Endothelial cell of umbilical vein (primary cell): ENCODE results near the gene THBD. TPM values are rescaled to one million over a fixed set of nuclear protein-coding genes. Genes with fewer than 3 reads are reported as not detected.

ENCODE experiments used
- BruUV-seq: library from RNA; stranded (reverse); fragments of 400-500 nt; replicated peaks from 2 replicates; lab custom pipeline; 2021; lab: Mats Ljungman, UMichigan
- CTCF ChIA-PET: fragments of 300-600, 350-600 bp; sonication (Branson Sonifier 250); formaldehyde crosslinking; loops from one replicate; lab custom pipeline; 2021; ENCODE audit warnings: antibody characterized with exemption, inconsistent platforms; lab: Charles Lee
- POLR2A ChIA-PET: fragments of 300-600, 350-600 bp; sonication (Branson Sonifier 250); formaldehyde crosslinking; loops from one replicate; lab custom pipeline; 2021; ENCODE audit warnings: antibody characterized with exemption, inconsistent platforms; lab: Charles Lee
- DNase-seq: peaks from one replicate; pipeline ENCODE4 v3.0.0-alpha.2; 2011; ENCODE audit warnings: low read depth, low spot score
- FAIRE-seq: peaks from 2 replicates; lab custom pipeline; 2011; peaks lifted over from hg19 to GRCh38; lab: Jason Lieb, UNC
- H2AFZ ChIP-seq: 2 replicates; pipeline ENCODE4 v1.6.0; 2012; ENCODE audit warnings: low read depth, low read length, control low read depth, inconsistent platforms
- H3K27ac ChIP-seq: 2 replicates; pipeline ENCODE4 v1.5.1; 2011; ENCODE audit warnings: low read depth, mild to moderate bottlenecking, control low read depth, low read length, moderate library complexity; ENCODE audit not compliant: insufficient read depth
- H3K27me3 ChIP-seq, 2 experiments: 2 replicates each; pipeline versions ENCODE4 v1.6.0 to v1.6.1; 2011; ENCODE audit warnings: low read length in 2 of 2, mixed read lengths in 1 of 2; ENCODE audit not compliant: control insufficient read depth in 2 of 2, insufficient read depth in 2 of 2
- H3K36me3 ChIP-seq, 2 experiments: 2 replicates in 1 of 2; 3 replicates in 1 of 2; pipeline ENCODE4 v1.5.1; 2011; ENCODE audit warnings: low read length in 2 of 2, mild to moderate bottlenecking in 1 of 2, moderate library complexity in 1 of 2; ENCODE audit not compliant: control insufficient read depth in 2 of 2, insufficient read depth in 2 of 2; ENCODE audit errors: extremely low read depth in 1 of 2
- H3K4me1 ChIP-seq: 3 replicates; pipeline ENCODE4 v1.5.1; 2011; ENCODE audit warnings: mild to moderate bottlenecking, low read length; ENCODE audit not compliant: control insufficient read depth, insufficient read depth; ENCODE audit errors: extremely low read depth
- H3K4me2 ChIP-seq: 2 replicates; pipeline ENCODE4 v1.6.1; 2011; ENCODE audit warnings: low read length, control low read depth, mixed read lengths; ENCODE audit not compliant: insufficient read depth
- H3K4me3 ChIP-seq, 3 experiments: fragments of 200-600 bp in 1 of 3; sonication (generic), shearing (Covaris generic) in 1 of 3; replicated peaks in 1 of 3; 2 replicates each; pipeline ENCODE4 v1.5.1; 2011 to 2016; ENCODE audit warnings: control low read depth in 3 of 3, low read length in 3 of 3, mild to moderate bottlenecking in 2 of 3, inconsistent platforms in 1 of 3, low read depth in 1 of 3, moderate library complexity in 1 of 3; ENCODE audit not compliant: insufficient read depth in 1 of 3
- H3K79me2 ChIP-seq: 2 replicates; pipeline ENCODE4 v1.6.0; 2012; ENCODE audit warnings: low read length, inconsistent platforms; ENCODE audit not compliant: control insufficient read depth, insufficient read depth
- H3K9ac ChIP-seq: replicated peaks from 2 replicates; pipeline ENCODE3; 2011; ENCODE audit warnings: low read length, control low read depth; ENCODE audit not compliant: insufficient read depth; ENCODE audit errors: extremely low read depth
- H3K9me1 ChIP-seq: replicated peaks from 3 replicates; pipeline ENCODE4 v1.6.0; 2011; ENCODE audit warnings: mild to moderate bottlenecking, low read length; ENCODE audit not compliant: control insufficient read depth, insufficient read depth; ENCODE audit errors: extremely low read depth
- H3K9me3 ChIP-seq: replicated peaks from 2 replicates; pipeline ENCODE4 v1.5.1; 2012; ENCODE audit warnings: low read length, inconsistent platforms; ENCODE audit not compliant: control insufficient read depth, insufficient read depth
- H4K20me1 ChIP-seq: replicated peaks from 2 replicates; pipeline ENCODE3; 2011; ENCODE audit warnings: mild to moderate bottlenecking, low read length; ENCODE audit not compliant: control insufficient read depth, insufficient read depth; ENCODE audit errors: extremely low read depth
- CTCF ChIP-seq, 2 donors: IDR thresholded peaks; 1 replicate in 1 of 2; 2 replicates in 1 of 2; pipeline ENCODE4 v1.5.1; 2011; ENCODE audit warnings: low read length in 2 of 2, mild to moderate bottlenecking in 2 of 2, moderate library complexity in 2 of 2, control low read depth in 1 of 2, inconsistent platforms in 1 of 2, low read depth in 1 of 2; ENCODE audit not compliant: insufficient read depth in 1 of 2; ENCODE audit errors: extremely low read depth in 1 of 2
- EZH2 ChIP-seq: IDR thresholded peaks from 2 replicates; pipeline ENCODE4 v1.6.1; 2012; ENCODE audit warnings: borderline replicate concordance, low read depth, mild to moderate bottlenecking, moderate library complexity, low read length, inconsistent platforms; ENCODE audit not compliant: severe bottlenecking
- FOS ChIP-seq: IDR thresholded peaks from 2 replicates; pipeline ENCODE4 v1.6.1; 2011; ENCODE audit warnings: mild to moderate bottlenecking, low read length, moderate library complexity, borderline replicate concordance; ENCODE audit not compliant: insufficient read depth
- GATA2 ChIP-seq: IDR thresholded peaks from 2 replicates; pipeline ENCODE4 v1.7.0; 2011; ENCODE audit warnings: low read depth, mild to moderate bottlenecking, moderate library complexity, mixed read lengths, low read length; ENCODE audit not compliant: insufficient read length, insufficient read depth
- JUN ChIP-seq: IDR thresholded peaks from 2 replicates; pipeline ENCODE4 v1.6.1; 2011; ENCODE audit warnings: borderline replicate concordance, low read depth; ENCODE audit not compliant: insufficient read length, insufficient read depth
- MAX ChIP-seq: IDR thresholded peaks from 2 replicates; pipeline ENCODE4 v1.6.1; 2011; ENCODE audit not compliant: insufficient read depth, insufficient read length
- MYC ChIP-seq: IDR thresholded peaks from one replicate; pipeline ENCODE4 v1.6.1; 2011; ENCODE audit warnings: mild to moderate bottlenecking, low read depth, low read length
- POLR2A ChIP-seq: IDR thresholded peaks from 2 replicates; pipeline ENCODE4 v1.6.1; 2012; ENCODE audit warnings: low read depth, mild to moderate bottlenecking, control low read depth, low read length
- POLR2AphosphoS5 ChIP-seq: IDR thresholded peaks from 2 replicates; pipeline ENCODE4 v1.6.1; 2012; ENCODE audit warnings: low read depth, mild to moderate bottlenecking, control low read depth, low read length, moderate library complexity; ENCODE audit not compliant: insufficient read depth
- dilution Hi-C: fragments of 300-500 bp; cut with MboI; formaldehyde crosslinking; loops from one replicate; pipeline ENCODE4 v1.15.0; 2019; ENCODE audit warnings: low sequenced_read_pairs; ENCODE audit not compliant: extremely low pct_ligation_motif_present
- intact Hi-C: fragments of 100-400 bp; cut with micrococcal nuclease; formaldehyde crosslinking; loops from one replicate; pipeline ENCODE4 v1.10.0; 2022
- polyA plus RNA-seq, 4 experiments: library from polyadenylated mRNA; depleted of rRNA in 3 of 4; stranded (reverse) in 3 of 4; unstranded in 1 of 4; fragments of >200 nt; gene quantifications; 2 replicates each; pipeline versions ENCODE4 v1.2.1 to v1.2.3, GENCODE V29; 2011 to 2012; ENCODE audit warnings: missing spikeins in 1 of 4
- total RNA-seq: library from RNA; stranded (reverse); gene quantifications from 2 replicates; pipeline ENCODE4 v1.2.3, GENCODE V29; 2021

The THBD gene
- total and polyA plus RNA-seq, 2 donors (not counting 3 experiments of a cell fraction or from before 2014, with no cell fraction given): 17.1 to 28.0 TPM

GRCh38 chr20:23003881-23004460 is 45.5 kb downstream of the THBD start:
- no peak for FAIRE-seq
- Histone ChIP-seq H3K27me3 (peaks cover 2 to 3% of the 10 kb centered on the region in 2 experiments), H3K9ac (no peak overlapping the region), H3K9me1 (no peaks in the 10 kb centered on the region), H4K20me1 (no peaks in the 10 kb centered on the region), H3K79me2 (no peaks in the 10 kb centered on the region), H3K36me3 (no peaks in the 10 kb centered on the region), H3K9me3 (no peaks in the 10 kb centered on the region), H3K4me2 (no peak overlapping the region), H3K4me1 (no peaks in the 10 kb centered on the region), H3K4me3 (no peak overlapping the region), H2AFZ (no peak overlapping the region), H3K27ac (no peak overlapping the region)
- DNase-seq: no peak
- no TSS peak for BruUV-seq
- POLR2A ChIA-PET: no interaction called here
- TF ChIP-seq EZH2 (no peak), MYC (no peak), POLR2AphosphoS5 (no peak), JUN (no peak)
- intact Hi-C loops: no loop called here
- CTCF ChIA-PET: no interaction called here
- dilution Hi-C loops: no loop called here

DNA sequence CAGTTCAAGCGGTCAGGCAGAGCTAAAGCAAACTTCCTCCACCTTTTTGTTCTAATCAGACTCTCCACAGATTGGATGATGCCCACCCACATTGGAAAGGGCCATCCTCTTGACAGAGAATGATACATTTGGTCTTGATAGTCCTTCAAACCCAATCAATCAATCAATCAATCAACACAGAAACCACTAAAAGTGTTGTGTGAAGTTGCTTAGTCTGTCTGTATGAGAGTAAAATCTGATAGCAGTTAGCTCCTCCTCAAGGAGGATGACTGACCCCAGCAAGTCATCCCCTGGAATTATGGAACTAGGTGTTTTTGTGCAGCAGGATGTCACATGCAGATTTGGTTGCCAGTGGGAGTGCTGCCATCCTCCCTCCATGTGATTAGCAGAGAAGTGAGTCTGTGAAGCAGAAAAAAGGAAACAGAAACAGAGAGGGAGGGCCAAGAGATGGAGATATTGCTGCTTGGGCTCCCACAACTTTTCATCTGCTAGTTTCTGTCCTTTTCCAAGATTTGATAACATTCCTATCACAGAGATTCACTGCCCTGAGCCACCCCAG is 46.3 kb downstream of the THBD start:
- DNase-seq: no peak
- Histone ChIP-seq H3K9me1 (no peaks in the 10 kb centered on the region), H3K79me2 (no peaks in the 10 kb centered on the region), H3K27ac (no peak overlapping the region), H3K4me1 (no peaks in the 10 kb centered on the region), H3K27me3 (peaks cover 2 to 3% of the 10 kb centered on the region in 2 experiments), H3K9ac (no peak overlapping the region), H3K9me3 (no peaks in the 10 kb centered on the region), H4K20me1 (no peaks in the 10 kb centered on the region), H2AFZ (no peak overlapping the region), H3K4me2 (no peak overlapping the region), H3K36me3 (no peaks in the 10 kb centered on the region), H3K4me3 (no peak overlapping the region)
- CTCF ChIA-PET: interaction anchor here (1.5 kb wide), 1 partner anchor 29 kb away, joined by 5 read pairs; no protein-coding TSS in a partner anchor
- no peak for FAIRE-seq
- TF ChIP-seq MYC: no peak
- TF ChIP-seq JUN: no peak
- no peak for TF ChIP-seq MAX
- no peak for TF ChIP-seq POLR2A
- no peak for TF ChIP-seq GATA2
- no peak for TF ChIP-seq CTCF (IDR thresholded peaks at IDR 0.05; ENCODE audit: extremely low read depth in 1 of 2, insufficient read depth in 1 of 2, low read depth in 1 of 2, low read length in 2 of 2)
- no peak for TF ChIP-seq EZH2
- TF ChIP-seq POLR2AphosphoS5: no peak
- TF ChIP-seq FOS: no peak
- intact Hi-C loops (no loop called here), dilution Hi-C loops (no loop called here)
- no TSS peak for BruUV-seq
- POLR2A ChIA-PET: no interaction called here
